ENCODE measurements around the gene AP5Z1. TPM values are rescaled to one million over a fixed set of nuclear protein-coding genes. Genes with fewer than 3 reads are reported as not detected.

Gene AP5Z1
- total and polyA plus RNA-seq, 2 experiments from 2014 or later = 21.1 to 22.6 TPM

DNA sequence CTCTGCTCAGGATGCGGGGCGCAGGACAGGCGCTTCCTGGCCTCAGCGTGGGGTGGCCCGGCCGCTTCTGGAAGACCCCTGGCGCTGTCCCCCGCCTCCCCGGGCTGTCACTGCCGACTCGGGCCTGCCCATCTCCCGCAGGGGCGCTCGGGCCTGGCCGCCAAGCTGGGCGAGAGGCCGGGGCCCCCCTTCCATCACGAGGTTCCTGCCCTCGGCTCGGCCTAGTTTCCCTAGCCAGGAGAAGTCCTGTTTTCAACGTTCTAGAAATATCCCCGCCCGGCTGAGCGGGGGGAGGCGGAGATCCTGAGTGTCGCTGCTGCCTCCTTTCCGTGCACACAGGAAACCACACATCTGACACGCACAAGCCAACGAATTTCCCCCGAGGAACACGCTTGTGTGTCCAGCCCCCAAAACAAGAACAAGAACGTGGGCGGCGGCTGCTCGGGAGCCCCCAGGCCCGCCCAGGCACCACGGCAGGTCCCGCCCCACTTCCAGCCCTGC is 33.7 kb downstream of the AP5Z1 start:
- TF ChIP-seq CTCF (IDR thresholded peaks at IDR 0.05; ENCODE audit: low read depth, low read length) = no peak
- Histone ChIP-seq H3K27me3 (no peaks in the 10 kb centered on the region), H3K4me3 (no peak overlapping the region), H3K36me3 (peaks cover 9% of the 10 kb centered on the region), H3K9me3 (ENCODE audit: low read depth) (no peaks in the 10 kb centered on the region), H3K27ac (no peak overlapping the region), H3K4me1 (ENCODE audit: low read depth) (no peaks in the 10 kb centered on the region)
- no peak for DNase-seq (ENCODE audit: low read depth in 1 of 2, low spot score in 1 of 2)

DNA sequence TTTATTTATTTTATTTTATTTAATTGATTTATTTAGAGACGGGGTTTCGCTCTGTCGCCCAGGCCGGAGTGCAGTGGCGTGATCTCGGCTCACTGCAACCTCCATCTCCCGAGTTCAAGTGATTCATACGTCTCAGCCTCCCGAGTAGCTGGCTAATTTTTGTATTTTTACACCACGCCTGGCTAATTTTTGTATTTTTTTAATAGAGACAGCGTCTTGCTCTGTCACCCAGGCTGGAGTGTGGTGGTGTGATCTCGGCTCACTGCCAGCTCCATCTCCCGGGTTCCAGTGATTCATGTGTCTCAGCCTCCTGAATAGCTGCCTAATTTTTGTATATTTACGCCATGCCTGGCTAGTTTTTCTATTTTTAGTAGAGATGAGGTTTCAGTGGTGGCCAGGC is 34.2 kb downstream of the AP5Z1 start:
- Histone ChIP-seq H3K4me1 (ENCODE audit: low read depth) (no peaks in the 10 kb centered on the region), H3K27me3 (no peaks in the 10 kb centered on the region), H3K9me3 (ENCODE audit: low read depth) (no peaks in the 10 kb centered on the region), H3K27ac (no peak overlapping the region), H3K36me3 (peaks cover 11% of the 10 kb centered on the region), H3K4me3 (no peak overlapping the region)
- no peak for TF ChIP-seq CTCF (IDR thresholded peaks at IDR 0.05; ENCODE audit: low read depth, low read length)
- no peak for DNase-seq (ENCODE audit: low read depth in 1 of 2, low spot score in 1 of 2)

- H3K4me3 ChIP-seq = no peak overlapping the region
- no peak for TF ChIP-seq CTCF (IDR thresholded peaks at IDR 0.05; ENCODE audit: low read depth, low read length)
- DNase-seq (ENCODE audit: low read depth in 1 of 2, low spot score in 1 of 2) = no peak
- H3K9me3 ChIP-seq (ENCODE audit: low read depth) = no peaks in the 10 kb centered on the region
- peaks cover 11% of the 10 kb centered on the region for H3K36me3 ChIP-seq
- H3K4me1 ChIP-seq (ENCODE audit: low read depth) = no peaks in the 10 kb centered on the region
- no peak overlapping the region for H3K27ac ChIP-seq
- no peaks in the 10 kb centered on the region for H3K27me3 ChIP-seq
These were observed 39.0 kb downstream of the AP5Z1 start for GRCh38 chr7:4814433-4814832.

DNA sequence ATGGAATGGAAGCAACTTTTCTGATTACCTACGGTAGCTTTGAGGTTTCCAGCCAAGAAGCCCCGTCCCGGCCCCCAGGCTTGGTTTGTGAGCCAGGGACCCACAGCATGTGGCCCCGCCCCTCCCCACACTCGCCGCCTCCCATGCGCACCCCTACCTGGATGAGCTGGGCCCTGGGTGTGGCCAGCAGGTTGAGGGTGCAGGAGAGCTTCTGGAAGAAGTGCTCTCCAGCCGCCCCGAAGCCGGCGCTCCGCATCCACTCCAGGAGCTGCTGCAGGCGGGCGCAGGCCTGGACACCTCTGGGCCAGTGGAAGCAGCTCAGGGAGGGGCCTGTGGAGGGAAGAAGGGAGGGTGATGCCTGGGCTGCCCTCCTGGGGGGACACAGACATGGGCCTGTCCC is 39.7 kb downstream of the AP5Z1 start:
- H3K9me3 ChIP-seq (ENCODE audit: low read depth) = no peaks in the 10 kb centered on the region
- no peaks in the 10 kb centered on the region for H3K4me1 ChIP-seq (ENCODE audit: low read depth)
- no peak for DNase-seq (ENCODE audit: low read depth in 1 of 2, low spot score in 1 of 2)
- TF ChIP-seq CTCF (IDR thresholded peaks at IDR 0.05; ENCODE audit: low read depth, low read length) = no peak
- H3K27ac ChIP-seq = no peak overlapping the region
- H3K4me3 ChIP-seq = no peak overlapping the region
- H3K27me3 ChIP-seq = no peaks in the 10 kb centered on the region
- peaks cover 10% of the 10 kb centered on the region for H3K36me3 ChIP-seq

DNA sequence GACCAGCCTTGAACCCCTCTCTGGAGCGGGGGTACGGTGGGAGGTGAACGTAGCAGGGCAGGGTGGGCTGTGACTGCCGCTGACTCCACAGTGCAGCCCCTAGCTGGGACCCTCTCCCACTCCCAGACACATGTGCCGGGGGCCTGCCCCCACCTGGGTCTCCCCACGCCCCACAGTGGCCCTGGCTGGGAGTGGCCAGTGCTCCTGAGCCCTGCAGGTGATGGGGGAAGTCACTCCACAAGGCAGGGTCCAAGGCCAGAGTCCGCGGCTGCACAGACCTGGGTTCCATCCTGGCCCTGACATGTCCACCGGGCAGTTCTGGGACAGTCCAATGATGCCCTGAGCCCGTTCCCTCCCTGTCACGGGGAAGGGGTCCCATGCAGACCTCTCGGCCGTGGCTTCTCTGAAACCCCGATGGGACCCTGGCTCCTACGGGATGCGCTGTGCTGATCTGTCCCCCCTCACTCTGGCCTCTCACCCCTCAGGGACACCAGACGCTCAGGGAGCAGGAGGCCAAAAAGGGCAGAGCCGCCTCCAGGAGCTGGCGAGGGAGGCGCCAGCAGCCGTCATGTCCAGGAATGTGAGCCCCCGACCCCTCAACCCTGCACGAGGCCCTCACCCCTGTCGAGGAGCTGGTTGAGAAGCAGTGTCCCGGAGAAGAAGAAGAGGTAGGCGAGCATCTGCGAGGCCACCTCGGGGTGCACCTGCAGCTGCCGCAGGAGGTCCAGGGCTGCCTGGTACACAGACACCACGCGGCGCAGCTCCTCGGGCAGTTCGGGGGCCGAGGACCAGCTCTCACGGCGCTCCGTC is 40.4 kb downstream of the AP5Z1 start:
- H3K36me3 ChIP-seq = peaks cover 8% of the 10 kb centered on the region
- H3K4me3 ChIP-seq = no peak overlapping the region
- H3K27ac ChIP-seq = no peak overlapping the region
- H3K9me3 ChIP-seq (ENCODE audit: low read depth) = no peaks in the 10 kb centered on the region
- no peaks in the 10 kb centered on the region for H3K27me3 ChIP-seq
- H3K4me1 ChIP-seq (ENCODE audit: low read depth) = no peaks in the 10 kb centered on the region
- no peak for DNase-seq (ENCODE audit: low read depth in 1 of 2, low spot score in 1 of 2)
- no peak for TF ChIP-seq CTCF (IDR thresholded peaks at IDR 0.05; ENCODE audit: low read depth, low read length)
